NCI-H1930 (cell line): ENCODE data around the gene ALCAM.
A peak's percentile ranks its signal among the peaks of the same experiment; 100 is the strongest.

Experiments
- DNase-seq, 2 experiments: peaks; one replicate each; lab custom pipeline; 2025; lab: John Stamatoyannopoulos, UW

The ALCAM gene

DNA sequence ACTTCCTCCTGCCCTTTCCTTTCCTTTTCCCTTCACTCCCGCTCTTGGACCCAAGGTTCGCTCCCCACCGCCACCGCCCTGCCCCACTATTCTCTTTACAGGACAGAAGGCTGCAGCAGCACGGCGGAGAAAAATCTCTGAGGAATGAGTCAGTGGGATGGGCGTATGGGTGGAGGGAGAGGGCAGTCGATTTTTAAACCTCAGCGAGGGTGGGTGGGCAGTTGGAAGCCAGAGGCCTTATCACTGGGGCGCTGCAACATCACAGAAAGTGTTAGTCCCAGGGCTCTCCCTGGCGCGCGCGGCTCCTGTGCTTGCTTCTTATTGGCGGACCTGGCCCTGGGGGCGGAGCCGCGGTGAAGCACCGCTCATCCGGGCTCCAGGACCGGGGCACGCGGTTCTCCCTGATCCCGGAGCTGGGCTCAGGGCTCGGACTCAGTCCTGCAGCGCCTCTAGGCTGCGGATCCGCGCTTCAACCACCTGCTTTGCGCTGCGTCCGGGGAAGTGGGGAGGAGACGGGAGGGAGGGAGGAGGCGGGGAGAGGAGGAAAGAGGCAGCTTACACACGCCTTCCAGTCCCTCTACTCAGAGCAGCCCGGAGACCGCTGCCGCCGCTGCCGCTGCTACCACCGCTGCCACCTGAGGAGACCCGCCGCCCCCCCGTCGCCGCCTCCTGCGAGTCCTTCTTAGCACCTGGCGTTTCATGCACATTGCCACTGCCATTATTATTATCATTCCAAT lies at the start of gene ALCAM:
Gene ALCAM, plus strand, starts transcription at position 584 of the 737 bp plus-strand sequence.
- DNase-seq, result peak; percentile 89

DNA sequence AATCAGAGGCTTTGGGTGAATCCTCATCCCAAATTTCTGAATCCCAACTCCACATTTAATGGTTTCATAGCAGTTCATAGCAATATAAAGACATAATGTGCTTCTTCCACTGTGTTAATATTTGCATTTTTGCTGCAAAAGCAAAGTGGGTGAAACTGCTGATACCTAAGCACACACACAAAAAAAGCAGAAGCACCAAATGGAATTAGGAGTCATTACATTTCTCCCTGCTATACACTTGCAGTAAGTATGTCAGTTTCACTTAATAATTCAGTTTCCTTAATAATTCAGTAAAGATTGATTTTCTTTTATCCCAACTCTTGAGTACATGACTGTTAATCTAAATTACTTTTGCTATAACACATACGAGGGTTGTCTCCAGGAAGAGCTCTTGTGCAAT lies 48.9 kb upstream of the ALCAM start:
- DNase-seq, result no peak

DNA sequence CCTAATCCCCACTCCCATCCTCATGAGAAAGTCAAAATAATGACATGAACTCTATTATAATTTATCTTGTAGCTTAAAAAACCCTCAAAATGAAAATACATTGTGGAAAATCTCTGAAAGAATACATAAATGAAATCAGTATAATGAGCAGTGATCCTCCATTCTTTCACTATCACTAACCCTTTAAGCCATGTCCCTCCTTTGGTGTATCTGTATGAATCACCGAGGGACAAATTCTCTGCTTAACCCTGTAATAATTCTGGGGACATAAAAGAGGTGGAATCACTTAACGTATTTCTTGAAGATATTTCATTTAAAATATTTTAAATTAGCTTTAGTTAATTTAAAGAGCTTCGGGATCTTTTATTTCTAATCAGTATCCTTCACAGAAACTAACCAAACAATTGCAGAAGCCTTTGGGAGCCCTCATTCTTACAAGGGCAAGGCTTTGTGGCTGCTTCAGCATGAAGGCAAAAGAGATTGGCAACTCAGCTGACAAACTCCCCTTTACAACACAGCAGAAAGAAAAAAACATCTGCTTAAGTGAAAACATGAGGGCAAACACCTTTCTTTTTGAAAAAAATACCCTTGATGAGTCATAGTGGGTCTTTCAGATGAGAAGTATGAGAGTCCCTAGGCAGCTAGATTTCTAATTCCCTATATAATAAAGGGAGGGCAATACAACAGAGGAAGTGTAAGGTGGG lies 44.0 kb upstream of the ALCAM start:
- DNase-seq, result no peak

DNA sequence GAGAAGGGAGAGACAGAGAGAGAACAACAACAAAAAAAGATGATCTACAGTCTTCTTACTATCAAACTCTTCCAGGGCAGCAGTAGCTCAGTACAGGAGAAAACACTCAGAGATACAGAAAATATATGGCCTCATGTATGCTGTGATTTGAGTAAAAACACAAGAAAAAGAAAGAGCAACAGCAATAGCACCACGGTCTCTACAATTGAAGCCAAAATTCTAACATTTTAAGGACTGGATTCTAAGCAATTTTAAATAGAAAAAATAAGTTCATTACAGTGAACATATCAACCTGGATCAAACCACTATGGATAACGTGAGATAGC lies 43.5 kb upstream of the ALCAM start:
- no peak for DNase-seq

DNA sequence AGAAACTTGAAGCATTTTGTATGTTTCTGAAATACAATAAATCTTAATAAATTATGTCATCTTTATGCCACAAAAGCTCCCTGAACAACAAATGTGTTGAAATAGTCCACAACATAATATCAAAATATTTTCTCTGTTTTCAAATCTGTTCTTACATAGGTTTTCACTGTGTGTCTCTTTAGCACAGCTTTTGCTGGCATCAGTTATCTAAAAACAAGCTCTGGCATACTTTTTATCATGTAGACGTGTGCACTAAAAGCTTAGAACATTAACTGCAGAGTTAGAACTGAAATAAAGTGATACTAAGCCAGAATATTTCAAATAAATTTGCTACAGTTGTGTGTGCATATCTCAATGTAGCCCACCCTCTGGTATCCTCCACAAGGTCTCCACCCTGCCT lies 41.8 kb upstream of the ALCAM start:
- no peak for DNase-seq

DNA sequence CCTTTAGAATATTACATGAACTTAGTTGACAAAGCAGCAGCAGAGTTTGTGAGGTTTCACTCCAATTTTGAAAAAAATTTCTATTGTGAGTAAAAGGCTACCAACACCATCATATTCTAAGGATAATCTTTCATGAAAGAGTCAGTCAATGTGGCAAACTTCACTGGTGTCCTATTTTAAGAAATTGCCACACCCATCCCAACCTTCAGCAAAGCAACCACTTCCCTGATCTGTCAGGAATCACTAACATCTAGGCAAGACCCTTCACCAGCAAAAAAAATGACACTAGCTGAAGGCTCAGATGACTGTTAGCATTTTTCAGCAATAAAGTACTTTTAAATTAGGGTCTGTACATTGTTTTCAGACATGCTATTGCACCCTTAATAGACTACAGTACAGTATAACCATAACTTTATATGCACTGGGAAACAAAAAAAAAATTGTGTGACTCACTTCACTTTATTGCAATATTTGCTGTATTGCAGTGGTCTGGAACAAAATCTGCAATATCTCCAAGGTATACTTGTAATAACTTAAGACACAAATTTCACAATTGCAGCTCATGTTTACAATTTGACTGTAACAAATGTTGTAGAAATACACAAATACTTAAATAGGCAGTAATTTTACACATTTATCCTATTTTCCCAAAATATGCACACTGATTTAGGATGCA lies 38.9 kb upstream of the ALCAM start:
- DNase-seq, result no peak

DNA sequence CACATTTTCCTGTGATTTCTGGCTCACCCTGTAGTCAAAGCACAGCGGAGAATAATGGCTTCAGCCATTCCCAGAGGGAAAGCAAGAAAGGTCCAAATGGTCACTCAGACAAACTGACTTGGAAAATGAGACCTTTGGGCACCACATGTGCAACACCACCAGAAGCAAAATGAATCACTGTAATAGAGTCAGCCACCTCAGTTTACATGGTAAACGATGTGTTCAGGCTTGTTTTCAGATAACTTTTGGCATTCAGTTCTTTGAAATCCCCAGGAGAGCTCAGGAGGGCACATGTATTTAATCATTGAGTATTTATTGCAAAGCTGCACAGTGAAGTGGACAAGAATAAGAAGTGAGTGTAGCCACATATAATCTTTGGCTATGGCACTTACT lies 38.4 kb upstream of the ALCAM start:
- DNase-seq, result no peak

DNA sequence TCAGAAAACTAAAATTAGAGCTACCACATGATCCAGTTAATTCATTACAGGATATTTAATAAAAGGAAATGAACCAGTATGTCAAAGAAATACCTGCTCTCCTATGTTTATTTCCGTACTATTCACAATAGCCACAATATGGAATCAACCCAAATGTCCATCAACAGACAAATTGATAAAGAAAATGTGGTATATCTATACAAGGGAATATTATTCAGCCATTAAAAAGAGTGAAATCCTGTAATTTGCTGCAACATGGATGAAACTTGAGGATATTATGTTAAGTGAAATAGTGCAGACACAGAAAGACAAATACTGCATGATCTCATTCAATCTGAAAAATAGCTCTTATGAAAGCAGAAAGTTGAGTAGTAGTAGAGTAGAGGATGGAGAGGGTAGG lies 33.7 kb upstream of the ALCAM start:
- no peak for DNase-seq

DNA sequence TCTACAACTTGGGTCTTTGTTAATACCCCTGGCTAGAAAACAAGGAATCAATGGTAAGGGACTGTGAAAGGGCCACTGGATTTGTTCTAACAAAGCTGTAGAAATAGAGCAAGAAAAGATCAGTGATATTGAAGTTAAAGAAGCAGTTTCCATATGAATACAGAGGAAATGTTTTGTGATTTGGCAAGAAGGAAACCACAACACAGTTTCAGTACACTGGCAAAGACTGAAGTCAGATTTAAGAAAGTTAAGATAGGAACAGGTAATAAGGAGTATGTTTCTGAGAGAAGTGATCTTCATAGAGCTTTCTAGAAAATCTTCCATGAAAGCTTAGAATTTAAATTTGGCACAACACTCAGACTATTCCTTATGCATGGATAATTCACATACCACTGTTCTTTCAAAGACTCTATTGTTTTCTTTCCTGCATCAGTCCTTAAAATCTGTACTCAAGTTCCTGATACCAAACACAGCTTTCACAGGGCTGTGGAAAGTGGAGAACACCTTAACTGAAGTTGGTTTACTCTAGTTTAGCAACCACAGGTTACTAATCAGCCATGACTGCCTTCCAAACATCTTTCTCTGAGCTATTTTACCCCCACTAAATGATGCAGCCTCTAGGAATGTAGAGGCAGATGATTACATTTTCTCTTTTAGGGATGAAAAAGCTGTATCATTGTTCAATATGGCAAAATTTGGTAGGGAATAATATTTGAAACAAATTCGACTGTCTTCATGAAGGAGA lies 32.4 kb upstream of the ALCAM start:
- no peak for DNase-seq

DNA sequence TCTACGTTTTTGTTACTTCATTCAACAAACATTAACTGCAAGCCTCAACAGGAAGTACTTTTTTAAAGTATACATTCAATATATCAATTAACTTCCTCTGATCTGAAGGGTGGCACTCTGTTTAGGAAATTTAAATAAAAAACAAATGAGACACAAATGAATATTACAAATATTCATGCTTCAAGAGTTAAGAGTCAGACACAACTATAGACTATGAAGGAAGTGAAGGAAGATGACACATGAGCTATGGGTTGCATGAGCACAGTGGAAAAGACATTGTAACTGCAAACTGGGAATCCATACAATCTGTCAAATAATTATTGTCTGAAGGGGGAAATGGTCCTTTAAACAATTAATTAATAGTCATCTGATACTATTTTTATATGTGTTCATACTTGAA lies 26.8 kb upstream of the ALCAM start:
- no peak for DNase-seq

DNA sequence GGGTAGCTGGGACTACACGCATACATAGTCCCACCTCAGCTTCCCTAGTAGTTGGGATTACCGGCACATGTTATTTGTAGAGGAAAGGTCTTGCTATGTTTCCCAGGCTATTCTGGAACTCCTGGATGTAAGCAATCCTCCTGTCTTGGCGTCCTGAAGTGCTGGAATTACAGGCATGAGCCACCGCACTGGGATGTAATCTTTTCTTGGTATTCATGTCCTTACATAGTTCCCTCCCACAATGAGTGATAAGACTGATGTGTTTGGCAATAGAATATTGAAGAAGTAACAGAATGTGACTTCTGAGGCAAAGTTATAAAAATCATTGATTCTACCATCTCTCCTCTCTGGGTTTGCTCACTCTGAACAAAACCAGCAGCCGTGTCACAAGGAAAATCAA lies 22.7 kb upstream of the ALCAM start:
- no peak for DNase-seq

DNA sequence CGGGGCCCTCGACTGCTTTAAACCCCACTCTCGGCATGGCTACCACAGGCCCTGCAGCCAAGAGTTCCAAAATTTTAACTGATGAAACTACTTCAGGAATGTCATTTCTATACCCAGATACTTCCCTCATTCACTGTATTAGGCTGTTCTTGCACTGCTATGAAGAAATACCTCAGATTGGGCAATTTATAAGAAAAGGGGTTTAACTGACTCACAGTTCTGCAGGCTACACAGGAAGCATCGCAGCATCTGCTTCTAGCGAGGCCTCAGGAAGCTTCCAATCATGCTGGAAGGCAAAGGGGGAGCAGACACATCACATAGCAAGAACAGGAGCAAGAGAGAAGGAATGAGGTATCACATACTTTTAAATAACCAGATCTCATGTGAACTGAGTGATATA lies 21.6 kb upstream of the ALCAM start:
- no peak for DNase-seq

DNA sequence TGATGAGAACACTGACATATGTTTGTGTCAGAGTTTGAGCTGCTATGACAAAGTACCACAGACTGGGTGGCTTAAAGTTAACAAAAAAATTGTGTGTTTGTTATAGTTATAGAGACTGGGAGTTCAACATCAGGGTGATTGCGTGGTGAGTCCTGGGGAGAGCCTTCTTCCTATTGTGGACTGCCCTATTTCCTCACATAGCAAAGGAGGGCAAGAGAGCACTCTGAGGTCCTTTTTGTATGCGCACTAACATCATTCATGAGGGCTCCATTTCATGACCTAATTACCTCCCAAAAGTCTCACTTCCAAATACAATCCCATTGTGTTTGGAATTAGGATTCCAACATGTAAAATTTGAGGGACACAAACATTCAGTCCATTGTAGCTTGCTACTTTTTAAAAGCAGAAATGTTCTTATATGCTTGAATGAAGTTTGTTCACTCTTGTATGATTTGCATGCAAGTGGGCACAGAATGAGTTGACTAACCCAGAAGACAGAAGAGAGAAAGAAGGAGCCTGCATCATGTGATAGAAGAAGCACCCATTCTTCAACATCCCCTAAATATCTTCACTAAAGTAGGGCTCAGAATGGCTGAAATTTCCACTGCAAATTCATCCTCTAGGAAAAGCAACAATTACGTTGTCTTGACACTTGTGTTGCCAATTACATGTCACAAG lies 18.9 kb upstream of the ALCAM start:
- no peak for DNase-seq

DNA sequence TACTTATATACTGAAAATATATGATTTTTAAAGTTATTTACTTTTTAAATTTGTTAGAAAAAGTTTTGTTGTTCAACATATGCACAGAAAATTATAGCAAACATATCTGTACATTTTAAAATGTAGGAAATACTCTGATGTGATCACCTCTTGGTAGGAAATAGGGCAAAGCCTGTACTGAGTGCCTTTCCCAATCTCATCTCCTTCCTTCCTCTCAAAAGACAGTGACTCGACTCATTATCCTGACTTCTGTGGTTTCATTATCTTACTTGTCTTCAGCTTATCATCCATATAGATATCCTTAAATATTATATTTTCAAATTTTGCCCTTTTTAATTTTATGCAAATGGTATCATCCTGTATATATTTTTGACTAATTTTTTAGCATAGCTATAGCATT lies 18.4 kb upstream of the ALCAM start:
- no peak for DNase-seq

DNA sequence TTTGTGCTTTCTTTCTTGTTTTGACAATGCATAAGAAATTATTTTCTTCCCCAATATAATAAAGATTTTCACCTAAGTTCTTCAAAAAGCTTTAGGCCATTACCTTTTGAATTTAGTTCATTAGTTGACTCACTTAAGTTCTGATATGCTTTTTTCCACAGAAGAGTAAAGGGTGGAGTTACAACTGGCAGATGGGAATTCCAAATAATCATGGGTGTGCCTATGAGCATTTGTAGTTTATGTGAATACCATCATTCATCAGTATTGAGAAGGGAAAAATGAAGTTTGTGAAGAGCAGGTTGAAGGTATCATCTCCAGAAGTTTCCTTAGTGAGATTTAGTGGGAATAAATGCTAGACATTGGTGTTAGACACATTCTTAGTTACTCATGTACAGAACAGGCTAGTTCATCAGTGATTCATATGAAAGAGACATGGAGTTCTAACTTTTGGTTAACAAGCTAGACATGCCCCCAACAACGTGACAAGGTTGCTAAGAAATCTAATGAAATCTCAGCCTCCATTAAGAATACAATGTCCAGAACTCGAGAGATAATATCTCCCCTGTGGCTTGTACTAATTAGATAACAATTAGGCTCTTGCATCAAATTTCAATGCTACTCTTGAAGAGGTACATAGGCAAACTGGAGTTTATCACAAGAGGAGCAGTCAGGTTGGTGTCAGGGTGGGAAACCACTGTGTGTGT lies 16.9 kb upstream of the ALCAM start:
- DNase-seq, result no peak

DNA sequence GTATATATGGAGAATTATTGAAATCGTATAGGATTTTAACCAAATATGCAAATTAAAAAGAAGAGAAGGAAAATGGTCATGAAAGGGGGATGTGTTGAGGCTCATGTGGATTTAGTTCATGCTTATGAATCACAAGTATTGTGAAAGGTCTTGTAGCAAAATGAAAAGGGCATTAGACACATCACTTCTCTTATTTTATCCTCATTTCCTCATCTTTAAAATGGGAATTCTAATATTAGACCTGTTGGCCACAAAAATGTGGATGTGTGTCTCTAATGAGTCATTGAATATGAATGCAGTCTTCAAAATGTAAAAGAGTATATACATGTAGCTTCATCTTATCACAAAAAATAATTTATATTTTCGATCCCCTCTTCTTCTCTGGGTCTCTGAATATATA lies 14.9 kb upstream of the ALCAM start:
- no peak for DNase-seq

DNA sequence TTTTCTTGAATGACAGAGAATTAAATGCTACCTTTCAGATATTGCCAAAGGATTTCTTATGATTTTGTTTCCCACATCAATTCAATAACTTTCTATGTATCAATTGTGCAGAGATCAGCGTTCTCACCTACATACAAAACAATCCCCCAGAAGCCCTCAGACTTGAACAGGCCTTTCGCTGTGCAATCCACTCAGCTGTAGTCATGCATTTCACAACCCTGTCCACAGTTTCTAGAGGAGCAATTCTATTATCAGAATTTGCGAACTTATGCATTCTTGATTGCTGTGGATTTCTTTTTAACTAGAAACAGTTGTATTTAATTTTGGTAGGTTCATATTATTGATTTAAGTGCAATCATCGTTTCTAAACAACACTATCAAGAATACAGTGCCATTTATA lies 13.7 kb upstream of the ALCAM start:
- no peak for DNase-seq

DNA sequence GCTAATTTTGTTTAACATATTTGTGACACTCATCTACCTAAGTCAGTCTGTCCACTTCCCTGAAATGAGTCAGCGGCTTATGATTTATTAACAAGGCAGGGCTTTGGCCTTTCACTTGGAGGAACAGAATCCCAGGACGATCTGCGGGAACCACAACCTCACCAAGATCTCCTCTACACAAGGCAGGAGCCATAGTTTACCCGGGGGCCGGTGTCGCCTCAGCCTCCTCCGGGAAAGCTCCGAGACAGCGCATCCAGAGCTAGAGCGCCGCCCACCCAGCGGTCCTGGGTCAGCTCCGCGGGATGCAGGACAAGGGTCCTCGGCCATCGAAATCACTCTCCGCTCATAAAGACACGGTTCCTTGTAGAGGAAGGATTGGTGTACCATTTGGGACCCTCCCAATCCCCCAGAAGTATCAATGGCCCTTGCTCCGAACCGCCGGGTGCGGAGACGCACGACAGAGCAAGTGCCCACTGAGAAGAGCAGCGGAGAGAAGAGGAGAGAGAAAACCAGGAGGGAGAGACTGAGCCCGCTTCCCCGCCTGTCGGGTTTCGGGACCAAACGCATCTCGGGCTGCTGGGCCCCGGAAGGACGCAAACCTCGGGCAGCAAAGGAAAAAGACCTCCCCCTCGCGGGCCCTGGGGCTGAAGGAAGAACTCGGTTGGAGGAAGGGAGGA lies 13.1 kb upstream of the ALCAM start:
- no peak for DNase-seq

DNA sequence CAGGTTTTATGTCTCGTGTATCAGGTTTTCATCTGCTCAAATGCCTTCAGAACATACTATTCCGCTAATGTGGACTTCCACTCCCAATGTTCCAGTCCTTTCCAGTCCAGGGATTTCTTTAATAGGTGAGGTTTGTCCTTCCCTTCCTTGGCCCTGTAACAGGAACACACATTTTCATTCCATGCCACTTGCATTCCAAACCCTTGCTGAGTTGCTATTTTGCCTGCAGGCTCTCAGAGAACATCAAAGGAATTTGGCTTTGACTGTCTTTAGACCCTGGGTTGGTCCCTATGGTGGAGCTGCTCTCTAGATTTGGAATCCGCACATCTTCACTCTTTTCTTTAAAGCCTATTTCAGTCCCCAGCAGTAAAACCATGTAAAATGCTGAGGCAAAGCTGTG lies 12.3 kb upstream of the ALCAM start:
- no peak for DNase-seq

DNA sequence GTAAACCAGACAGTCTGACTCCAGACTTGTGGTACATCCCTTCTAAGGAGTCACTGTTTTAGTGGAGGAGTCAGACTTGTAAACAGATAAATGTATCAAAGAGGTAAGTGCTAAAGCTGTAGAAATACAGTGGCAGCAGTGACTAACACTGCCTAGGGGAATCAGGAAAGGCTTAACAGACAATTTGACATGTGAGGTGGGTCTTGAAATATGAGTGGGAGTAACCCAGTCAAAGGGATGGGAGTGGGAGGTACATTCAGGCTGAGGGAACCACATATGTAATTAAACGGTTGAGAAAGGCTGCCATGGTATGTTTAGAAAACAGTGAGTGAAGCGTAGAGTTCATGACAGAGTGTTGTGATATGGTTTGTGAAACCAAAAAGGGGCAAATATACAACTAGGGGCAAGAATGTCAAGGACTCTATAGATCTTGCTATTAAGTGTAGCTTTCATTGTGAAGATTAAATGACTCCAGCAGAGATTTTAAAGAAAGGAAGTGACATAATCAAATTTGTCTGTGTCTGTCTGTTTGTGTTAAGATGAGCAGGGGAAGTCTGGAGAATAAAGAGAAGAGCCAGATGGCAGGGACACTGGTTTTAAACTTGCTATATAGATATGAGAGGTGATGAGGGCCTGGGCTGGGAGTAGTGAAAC lies 11.2 kb upstream of the ALCAM start:
- no peak for DNase-seq
